ENCODE results near the gene NRL.

The NRL gene

DNA sequence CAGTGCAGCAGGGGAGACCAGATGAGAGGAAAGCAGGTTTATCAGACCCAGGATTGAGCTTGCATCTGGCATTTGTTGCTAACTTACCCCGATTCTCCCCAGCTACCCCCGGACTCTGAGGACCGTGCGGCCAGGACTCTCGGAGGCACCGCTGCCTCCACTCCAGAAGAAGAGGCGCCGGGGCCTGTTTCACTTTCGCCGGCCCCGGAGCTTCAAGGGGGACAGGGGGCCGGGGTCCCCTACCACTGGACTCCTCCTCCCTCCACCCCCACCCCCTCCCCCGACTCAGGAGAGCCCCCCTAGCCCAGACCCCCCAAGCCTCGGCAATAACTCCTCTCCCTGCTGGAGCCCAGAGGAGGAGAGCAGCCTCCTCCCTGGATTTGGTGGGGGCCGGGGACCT lies 49.9 kb downstream of the NRL start:
- DNase-seq: no peak

DNA sequence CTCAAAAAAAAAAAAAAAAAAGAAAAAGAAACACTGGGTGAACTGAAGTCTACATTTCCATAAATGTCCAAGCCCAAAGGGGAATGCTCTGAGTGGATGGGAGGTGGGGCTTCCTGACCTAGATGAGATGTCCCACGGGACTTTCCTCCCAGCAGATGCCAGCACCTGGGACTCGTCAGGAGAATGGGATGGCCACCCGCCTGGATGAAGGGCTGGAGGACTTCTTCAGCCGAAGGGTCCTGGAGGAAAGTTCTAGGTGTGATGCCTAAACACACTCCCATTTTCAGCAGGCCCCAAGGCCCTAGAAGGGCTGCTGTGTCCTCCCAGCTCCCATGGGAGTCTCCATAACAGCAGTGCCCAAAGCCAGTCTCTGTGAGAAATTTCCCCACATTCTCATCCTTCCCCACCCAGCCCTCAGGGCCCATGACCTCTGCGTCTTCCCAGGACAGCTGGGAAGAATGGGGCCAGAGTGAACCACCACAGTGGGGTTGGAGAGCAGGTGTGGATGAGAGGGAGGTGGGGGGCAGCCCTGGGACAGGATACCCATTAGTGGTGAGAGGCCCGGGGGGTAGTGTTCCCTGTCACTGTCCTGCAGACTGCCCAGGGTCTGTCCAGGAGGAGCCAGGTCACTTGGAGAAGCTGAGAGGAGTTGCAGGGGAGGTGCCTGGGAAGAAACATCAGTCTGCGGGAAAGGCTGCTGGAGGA lies 50.5 kb downstream of the NRL start:
- no peak for DNase-seq

DNA sequence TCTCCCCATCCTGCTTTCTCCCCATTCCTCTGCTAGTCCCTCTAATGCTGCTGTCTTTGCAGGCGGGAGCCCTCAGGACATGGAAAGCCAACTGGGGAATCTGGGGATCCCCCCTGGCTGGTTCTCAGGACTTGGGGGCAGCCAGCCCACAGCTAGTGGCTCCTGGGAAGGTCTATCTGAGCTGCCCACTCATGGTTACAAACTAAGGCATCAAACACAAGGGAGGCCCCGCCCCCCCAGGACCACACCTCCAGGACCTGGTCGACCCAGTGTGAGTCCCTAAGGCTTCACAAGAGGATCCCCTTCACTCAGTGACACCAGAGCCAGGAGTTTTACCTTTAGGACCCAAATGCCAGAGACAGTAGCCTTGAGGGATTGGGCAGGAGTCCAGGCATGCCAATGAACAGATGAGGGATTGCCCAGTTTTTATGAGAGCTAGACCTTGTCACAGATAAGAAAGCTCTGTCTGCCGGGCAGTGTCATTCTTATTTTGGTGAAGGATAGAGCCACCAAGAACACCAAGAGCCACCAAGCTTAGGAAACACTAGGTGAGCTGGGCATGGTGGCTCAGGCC lies 51.4 kb downstream of the NRL start:
- no peak for DNase-seq

DNA sequence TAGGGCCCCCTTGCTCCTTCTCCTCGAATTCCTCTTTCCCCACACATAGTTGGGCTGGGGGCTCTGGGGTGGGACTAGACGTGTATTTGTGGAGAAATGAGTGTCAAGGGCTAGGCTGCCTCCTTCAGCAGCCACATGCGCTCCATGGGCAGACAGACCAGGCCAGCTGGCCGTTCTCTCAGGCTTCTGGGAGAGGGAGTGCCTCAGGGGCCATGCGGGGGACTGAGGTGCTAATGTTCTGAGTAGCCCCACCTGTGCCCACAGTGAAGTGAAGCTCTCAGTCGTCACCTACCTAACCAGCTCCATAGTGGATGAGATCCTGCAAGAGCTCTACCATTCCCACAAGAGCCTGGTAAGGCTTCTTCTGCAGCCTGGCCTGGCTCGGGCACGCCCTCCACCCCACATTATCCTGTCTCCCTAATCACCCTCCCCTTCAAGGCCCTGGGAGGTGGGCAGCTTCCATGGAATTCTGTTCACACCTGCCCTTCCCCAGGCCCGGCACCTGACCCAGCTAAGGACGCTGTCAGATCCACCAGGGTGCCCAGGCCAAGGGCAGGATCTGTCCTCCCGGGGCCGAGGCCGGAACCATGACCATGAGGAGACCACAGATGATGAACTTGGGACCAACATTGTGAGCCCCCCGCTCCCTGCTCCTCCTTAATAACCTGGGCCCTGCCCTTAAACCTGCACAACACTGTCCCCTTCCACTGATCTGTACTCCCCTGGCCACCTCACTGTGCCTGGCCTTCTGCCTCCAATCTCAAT lies 52.4 kb downstream of the NRL start:
- DNase-seq: no peak

DNA sequence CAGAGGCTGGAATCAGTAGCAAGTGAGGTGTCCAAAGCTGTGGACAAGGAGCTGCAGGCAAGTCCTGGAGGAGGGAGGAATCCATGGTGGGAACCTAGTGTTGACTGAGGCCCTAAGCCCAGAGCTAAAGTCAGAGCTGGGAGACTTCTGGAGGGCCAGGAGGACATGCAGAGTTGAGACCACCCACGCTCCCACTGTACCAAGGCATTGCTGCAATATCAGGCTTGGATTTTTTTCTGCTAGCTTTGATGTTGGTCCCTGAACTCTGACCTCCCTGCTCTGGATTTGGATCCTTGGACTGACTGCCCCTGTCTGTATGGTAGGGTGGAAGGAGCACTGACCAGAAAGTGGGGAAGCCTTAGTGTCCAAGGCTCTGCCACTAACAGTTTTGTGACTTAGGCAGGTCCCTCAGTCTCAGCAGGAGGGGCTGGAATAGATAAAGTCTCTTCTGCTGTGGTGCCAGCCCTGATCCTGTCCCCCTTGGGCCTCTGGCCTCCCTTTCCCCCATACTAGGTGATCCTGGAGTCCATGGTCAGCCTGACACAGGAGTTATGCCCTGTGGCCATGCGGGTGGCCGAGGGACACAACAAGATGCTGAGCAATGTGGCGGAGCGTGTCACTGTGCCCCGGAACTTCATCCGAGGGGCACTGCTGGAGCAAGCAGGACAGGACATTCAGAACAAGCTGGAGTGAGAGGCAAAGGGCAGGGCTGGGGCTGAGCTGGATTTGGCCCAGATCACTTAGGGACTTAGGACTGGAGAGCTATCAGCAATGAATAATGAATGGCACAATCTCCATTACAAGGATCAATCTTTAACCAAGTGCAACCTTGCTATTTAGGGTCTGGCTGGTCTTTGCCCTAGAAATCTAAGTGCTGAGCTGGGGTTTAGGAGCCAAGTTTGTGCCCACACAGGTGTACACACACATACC lies 53.5 kb downstream of the NRL start:
- no peak for DNase-seq

DNA sequence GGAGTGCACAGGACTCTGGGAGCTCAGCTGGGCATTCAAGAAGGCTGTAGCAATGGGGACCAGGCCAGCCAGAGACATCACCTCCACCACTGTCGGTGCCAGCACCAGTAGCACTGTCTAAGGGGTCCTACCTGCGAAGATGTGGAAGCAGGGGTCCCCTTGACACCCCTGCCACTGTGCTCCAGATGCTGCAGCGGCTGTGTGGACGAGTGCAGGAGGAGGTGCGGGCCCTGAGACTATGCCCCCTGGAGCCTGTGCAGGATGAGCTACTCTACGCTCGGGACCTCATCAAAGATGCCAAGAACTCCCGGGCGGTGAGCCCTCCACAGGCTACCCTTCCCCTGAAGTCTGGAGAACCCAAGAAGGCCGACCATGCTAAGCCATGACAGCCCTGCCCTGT lies 54.3 kb downstream of the NRL start:
- DNase-seq: no peak

DNA sequence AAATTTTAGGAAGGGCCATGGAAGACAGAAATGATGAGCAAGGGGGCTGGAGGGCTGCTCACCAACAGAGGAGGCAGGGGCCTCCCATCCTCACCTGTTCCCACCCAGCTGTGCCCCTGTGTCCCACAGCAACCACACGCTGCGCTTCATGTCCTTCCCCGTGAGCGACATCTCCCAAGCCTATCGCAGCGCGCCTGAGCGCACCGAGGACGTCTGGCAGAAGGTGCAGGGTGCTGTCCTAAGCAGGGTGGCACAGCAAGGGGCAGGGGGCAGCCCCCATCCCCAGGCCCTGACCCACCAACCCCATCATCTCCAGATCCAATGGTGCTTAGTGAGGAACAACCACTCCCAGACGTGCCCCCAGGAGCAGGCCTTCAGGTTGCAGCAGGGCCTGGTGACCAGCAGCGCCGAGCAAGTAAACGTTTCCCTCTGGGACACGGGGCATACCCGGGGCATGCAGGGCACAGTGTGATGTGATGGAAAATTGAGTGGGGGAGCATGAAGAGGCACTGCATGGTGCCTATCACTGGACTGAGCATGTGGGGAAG lies 54.8 kb downstream of the NRL start:
- DNase-seq: no peak

DNA sequence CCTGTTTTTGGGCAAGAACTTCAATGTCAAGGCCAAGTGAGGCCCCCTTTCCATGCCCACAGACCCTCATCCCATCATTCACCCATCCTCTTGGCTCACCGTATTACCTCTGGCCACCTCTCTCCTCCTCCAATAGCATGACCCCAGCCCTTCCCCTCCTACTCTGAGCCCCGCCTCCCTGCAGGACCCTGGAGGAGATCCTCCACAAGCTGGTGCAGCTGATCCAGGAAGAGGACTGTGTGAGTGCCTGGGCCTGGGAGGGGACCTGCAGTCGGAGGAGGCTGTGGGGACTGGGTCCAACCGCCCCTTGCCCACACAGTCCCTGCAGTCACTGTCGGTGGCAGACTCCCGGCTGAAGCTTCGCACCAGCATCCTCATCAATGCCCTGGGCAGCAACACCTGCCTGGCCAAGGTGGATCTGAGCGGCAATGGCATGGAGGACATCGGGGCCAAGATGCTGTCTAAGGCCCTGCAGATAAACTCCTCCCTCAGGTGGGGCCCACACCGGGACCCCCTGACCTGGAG lies 55.7 kb downstream of the NRL start:
- no peak for DNase-seq

DNA sequence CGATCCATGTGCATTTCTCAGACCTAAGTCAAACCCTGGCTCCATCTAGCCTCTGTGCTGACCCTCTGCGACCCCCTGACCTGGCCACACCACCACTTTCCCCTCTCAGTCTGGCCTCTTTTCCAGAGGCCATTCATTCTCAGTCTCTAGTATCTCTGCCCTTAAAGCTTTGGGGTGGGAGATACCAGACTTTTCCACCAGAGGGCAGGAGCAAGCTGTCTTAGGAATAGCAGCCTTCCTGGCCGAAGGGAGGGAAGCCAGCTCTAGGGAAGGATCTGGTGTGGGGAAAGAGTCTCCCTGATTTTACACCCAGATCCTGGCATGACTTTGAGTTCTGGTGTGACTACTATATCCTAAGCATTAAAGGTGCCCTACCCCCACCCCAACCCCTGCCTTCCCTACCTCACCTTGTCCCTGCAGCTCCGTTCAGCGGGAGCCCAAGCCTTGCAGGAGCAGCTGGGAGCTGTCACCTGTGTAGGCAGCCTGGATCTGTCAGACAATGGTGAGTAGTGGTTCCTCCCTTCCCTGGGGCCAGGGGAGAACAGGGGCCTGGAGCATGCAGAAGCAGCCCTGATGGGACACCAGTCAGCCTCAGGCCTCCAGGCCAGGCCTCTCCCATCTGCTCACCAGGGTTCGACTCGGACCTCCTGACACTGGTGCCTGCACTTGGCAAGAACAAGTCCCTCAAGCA lies 56.3 kb downstream of the NRL start:
- no peak for DNase-seq

DNA sequence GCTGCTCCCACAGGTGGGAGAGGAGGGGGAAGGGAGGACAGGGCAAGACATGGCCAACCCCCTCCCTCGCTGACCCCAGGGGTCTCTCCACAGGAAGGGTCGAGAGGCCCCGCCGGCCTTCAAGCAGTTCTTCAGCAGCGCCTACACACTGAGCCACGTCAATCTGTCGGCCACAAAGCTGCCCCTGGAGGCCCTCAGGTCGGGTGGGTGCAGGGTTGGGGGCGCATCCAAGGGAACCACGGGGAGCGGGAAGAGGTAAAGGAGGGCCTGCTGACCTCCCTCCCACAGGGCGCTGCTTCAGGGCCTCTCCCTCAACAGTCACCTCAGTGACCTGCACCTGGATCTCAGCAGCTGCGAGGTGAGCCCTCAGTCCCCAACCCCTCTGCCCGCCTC lies 56.9 kb downstream of the NRL start:
- no peak for DNase-seq

DNA sequence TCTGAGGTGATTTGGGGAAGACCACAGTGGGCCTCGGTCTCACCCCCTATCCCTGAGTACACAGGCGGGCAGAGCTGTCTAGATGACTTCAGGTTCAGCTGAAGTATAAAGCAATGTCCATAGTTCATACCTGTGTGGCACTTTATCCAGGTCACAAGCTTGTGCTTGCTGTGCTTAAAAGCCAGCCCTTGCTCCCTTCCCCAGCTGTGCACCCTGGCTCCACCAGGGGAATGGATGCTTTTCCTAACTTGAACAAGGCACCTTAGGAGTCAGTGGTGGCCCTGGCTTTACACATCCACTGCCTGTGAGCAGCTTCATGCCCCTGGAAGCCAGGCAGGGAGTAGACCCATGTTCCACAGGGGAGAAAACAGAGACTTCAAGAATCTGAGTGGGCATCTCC lies 57.5 kb downstream of the NRL start:
- DNase-seq: no peak

DNA sequence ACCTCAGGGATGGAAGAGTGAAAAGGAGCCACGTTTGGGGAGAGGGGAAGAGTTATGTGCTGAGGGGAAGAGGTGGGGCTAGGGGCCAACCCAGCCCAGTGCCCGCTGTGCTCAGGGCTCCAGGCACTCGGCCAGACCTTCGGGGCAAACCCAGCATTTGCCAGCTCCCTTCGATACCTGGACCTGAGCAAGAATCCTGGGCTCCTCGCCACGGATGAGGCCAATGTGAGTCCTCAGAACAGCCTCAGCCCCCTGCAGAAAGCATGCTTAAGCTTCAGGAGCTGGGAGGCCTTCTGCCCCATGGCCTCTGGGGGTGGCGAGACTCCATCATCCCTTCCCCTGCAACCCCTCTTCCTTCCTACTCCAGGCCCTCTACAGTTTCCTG lies 58.0 kb downstream of the NRL start:
- no peak for DNase-seq

DNA sequence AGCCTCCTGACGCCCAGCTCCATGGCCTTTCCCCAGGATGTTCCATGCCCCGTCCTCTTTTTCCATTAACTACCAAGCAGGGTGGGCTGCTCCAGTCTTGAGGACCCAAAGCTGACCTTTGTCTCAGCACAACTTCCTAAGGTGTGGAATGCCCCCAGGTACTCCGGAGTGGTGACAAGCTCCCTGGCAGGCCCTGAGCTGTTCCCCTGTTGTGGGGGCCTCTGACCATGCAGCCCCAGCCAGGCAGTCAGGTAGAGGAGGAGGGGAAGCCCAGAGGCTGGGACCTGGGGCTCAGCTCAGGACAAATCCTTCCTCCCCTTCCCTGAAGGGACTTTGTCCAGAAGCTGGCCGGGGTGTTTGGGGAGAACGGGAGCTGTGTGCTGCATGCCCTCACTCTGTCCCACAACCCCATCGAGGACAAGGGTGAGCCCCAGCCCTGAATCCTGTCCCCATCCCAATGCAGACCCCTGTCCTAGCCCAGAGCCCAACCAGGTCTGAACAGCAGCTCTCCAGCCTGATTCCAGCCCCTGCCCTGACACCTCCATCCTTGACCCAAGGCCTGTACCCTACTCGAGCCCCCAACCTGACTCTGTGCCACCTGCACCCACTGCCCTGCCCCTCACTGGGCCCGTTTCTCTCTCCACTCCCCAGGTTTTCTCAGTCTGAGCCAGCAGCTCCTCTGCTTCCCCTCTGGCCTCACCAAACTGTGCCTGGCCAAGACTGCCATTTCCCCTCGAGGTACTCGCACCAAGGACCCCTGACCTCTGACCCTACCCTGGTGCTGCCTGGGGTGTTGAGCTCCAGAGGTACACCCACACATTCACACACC lies 58.6 kb downstream of the NRL start:
- DNase-seq: no peak

DNA sequence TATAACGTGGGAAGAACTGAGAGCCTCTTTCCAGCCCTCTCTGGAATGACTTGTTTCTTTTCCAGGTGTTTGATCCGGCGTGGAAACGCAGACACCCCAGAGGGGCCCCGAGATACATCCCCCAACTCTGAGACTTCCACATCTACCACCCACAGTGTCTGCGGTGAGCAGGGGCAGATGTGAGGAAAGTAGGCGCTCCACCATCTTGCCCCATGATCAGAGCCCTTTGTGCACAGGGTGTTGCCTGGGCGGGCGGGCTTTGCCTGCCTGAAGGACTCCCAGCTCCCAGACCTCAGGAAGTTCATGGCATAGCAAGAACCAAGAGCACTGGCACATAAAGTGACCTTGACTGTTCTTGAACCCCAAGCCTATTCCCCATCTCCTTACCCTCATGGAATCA lies 60.1 kb downstream of the NRL start:
- DNase-seq: no peak

DNA sequence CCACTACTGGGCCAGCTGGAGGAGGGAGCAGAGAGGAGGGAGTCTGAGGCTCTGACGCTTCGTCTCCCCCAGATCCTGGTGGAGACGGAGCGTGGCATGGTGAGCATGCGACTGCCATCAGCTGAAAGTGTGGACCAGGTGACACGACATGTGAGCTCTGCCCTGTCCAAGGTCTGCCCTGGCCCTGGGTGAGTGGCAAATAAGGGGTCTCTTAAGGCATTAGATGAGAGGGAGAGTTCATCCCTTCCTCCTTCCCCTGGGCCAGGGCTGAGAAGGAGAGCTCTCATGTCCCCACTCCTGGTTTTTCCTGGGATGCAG lies 60.5 kb downstream of the NRL start:
- DNase-seq: no peak

DNA sequence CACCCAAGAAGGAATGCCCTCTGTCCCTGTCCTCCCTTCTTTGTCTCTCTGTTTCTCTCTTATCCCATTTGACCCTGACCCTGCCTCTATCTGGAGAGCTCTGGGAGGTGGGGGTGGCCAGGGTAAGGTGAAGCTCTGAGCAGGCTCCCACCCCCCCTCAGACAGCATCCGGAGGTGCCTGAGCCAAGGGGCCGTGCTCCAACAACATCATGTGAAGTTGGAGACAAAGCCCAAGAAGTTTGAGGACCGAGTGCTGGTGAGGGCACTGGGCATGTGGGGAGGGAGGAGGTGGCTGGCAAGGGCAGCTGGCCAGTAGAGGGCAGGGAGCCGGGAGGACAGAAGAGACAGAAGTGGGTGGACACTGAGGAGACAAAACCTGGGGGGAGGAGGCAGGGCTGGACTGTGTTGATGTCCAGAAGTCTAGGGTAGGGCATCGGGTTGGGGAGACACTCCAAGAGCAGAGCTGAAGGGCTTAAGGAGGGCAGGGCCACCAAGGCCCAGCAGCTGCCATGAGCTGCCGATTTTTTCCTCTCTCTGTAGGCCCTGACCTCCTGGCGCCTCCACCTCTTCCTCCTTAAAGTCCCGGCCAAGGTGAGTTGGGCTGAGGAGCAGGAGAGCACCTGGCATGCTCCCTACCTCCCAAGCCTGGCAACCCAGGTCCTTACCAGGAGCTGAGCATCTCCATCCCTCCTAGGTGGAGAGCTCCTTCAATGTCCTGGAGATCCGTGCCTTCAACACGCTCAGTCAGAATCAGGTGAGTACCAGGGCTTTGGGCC lies 61.0 kb downstream of the NRL start:
- DNase-seq: no peak

DNA sequence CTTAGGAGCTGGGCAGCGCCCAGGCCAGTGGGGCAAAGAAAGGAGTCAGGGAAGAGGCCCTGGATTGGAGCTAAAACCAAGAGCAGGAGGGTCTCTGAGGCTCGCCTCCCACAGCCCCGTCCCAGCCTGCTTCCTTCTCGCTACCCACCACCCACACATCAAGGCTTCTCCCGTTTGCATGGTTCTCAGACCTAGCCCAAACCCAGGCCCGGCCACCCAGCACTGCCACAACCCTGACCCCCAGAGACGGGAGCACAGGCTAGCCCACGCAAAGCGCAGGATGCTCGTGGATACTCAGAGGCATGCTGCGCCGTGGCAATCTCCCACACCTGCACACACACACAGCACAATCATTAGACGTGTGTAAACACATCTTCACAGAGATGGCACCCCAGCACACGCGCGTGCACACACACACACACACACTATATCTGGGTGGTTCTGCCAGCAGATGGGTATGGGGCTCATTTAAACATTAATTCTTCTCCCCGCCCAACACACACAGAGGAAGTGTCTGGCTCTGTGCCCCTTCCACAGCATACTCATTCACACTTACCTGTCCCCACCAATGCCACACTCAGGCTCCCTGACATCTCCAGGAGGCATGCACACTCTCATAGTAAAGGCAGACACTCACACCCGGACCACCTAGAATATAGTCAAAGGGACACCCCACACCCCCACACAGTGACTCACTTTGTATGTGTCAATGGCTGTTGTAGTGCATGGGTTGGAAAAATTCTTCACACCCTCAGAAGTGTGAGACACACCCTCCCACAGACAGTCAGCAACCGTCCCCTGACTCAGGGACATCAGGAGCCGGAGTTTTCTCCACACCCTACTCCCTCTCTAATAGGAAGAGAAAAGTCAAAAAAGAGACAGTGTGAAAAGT lies 61.8 kb downstream of the NRL start:
- peak; percentile 55 to 70 for DNase-seq

DNA sequence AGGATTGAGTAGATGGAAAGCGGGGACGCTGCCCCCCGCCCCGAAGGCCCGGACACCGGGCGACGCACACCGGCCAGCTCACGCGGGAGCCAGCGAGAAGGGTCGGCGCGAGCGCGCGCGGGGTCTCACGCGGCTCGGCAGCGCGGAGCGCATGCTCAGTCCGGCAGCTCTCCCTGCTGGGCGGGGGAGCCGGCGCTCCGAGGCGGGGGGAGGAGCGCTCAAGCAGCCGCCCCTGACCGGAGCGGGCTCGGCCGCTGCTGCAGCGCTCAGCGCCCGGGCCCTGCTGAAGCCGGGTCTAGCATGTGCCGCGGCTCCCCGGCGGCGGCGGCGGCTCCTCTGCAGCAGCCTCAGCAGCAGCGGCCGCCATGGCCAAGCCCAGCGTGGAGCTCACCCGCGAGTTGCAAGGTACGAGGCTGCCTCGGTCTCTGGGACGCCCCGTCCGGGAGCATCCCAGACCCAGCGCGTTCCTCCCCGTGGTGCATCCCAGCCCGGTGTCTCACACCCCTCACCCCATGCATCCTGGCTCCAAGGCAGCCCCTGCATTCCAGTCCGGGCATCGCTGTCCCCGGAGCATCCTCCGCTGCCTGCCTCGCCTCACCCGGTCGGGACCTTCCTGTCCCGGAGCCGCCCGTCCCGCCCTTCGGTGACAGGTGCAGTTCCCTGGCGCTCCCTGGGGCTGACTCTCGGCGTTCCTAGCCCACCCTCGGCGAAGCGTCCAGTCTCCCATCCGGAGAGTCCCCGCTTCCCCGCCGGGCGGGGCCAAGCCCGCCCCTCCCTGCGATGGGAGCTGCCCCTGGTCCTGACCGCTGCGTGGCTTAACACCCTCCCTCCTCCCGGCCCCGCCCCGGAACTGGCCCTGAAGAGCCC lies 62.7 kb downstream of the NRL start, which contains the start of gene CARMIL3:
Gene CARMIL3 (plus strand): TSS at position 221 of the 867 bp plus-strand sequence. CDS start 145 bp downstream, at position 366.
- DNase-seq: peak; percentile 63 to 71

All from activated CD4-positive, alpha-beta T cell treated with anti-CD3 and anti-CD28 coated beads, Interleukin-2, amount 50 U/mL, for 48 hours (primary cell).